ENCODE data around the gene ITGA7. TPM values are rescaled to one million over a fixed set of nuclear protein-coding genes. Genes with fewer than 3 reads are reported as not detected.

Gene ITGA7
- total RNA-seq, 1 donor from 2014 or later = 7.7 TPM

- DNase-seq (ENCODE audit: low read depth) = no peak
- TF ChIP-seq CTCF (conservative IDR thresholded peaks at IDR 0.05; ENCODE audit: low read depth, low read length) = no peak
- no peak overlapping the region for H3K4me3 ChIP-seq (ENCODE audit: low read depth, low read length)
These were observed 9.3 kb downstream of the ITGA7 start for GRCh38 chr12:55698241-55698955.

- no peak for DNase-seq (ENCODE audit: low read depth)
- no peak overlapping the region for H3K4me3 ChIP-seq (ENCODE audit: low read depth, low read length)
- no peak for TF ChIP-seq CTCF (conservative IDR thresholded peaks at IDR 0.05; ENCODE audit: low read depth, low read length)
These were observed 10.0 kb downstream of the ITGA7 start for GRCh38 chr12:55697686-55698085.

DNA sequence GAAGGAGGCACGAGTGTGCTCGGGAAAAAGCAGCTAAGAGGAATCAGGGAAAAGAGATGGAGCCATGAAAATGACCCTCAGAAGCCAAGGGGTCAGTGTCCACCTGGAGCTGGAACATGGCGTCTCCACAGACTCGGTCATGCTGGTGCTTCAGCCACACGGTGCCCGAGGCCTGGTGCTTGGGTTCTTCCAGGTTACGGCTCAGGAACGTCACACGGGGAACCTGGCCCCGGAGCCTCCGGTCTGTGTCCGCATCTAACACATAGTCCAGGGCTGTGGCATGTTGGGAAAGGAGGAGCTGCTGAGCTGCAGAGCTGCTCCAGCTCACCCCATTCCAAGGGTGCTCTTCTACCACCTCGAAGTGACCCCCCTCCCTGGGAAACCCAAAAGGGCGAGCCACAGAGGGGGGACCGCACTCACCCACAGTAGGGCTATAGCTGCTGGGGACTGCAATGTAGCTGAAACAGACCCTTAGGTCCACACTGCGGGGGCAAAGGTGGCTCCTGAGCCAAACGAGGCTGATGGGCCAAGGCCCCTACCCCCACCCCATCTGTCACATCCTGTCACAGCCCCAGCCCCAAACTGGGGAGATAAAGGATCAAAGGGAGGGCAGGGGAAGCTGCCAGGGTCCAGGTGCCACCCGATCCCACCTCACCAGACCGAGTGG lies 10.8 kb downstream of the ITGA7 start:
- no peak for DNase-seq (ENCODE audit: low read depth)
- no peak for TF ChIP-seq CTCF (conservative IDR thresholded peaks at IDR 0.05; ENCODE audit: low read depth, low read length)
- H3K4me3 ChIP-seq (ENCODE audit: low read depth, low read length) = no peak overlapping the region

- H3K4me3 ChIP-seq (ENCODE audit: low read depth, low read length) = no peak overlapping the region
- TF ChIP-seq CTCF (conservative IDR thresholded peaks at IDR 0.05; ENCODE audit: low read depth, low read length) = no peak
- no peak for DNase-seq (ENCODE audit: low read depth)
These were observed 11.6 kb downstream of the ITGA7 start for GRCh38 chr12:55696141-55696540.

DNA sequence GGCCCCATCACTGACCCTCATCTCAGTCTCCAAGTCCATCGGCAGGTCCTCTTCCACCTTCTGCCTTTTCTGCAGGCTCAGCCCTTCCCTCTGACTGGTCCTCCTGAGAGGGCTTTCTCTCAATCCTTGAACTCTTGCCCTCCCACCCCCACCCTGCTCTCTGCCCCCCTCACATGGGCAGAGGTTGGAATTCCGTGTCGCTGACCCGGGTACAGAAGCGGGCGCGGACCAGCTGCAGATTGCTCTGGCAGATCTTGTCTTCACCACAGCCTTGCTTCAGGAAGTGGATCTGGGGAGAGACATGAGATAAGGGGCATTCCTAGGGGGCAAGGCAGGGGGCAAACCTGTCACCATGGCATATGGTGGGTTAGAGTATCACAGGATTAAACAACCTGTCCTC lies 12.4 kb downstream of the ITGA7 start:
- DNase-seq (ENCODE audit: low read depth) = no peak
- no peak for TF ChIP-seq CTCF (conservative IDR thresholded peaks at IDR 0.05; ENCODE audit: low read depth, low read length)
- H3K4me3 ChIP-seq (ENCODE audit: low read depth, low read length) = no peak overlapping the region

- H3K4me3 ChIP-seq (ENCODE audit: low read depth, low read length) = no peak overlapping the region
- TF ChIP-seq CTCF (conservative IDR thresholded peaks at IDR 0.05; ENCODE audit: low read depth, low read length) = no peak
- DNase-seq (ENCODE audit: low read depth) = no peak
These were observed 13.1 kb downstream of the ITGA7 start for GRCh38 chr12:55694651-55695050.

GRCh38 chr12:55694188-55694515 lies 13.6 kb downstream of the ITGA7 start:
- no peak overlapping the region for H3K4me3 ChIP-seq (ENCODE audit: low read depth, low read length)
- no peak for DNase-seq (ENCODE audit: low read depth)
- no peak for TF ChIP-seq CTCF (conservative IDR thresholded peaks at IDR 0.05; ENCODE audit: low read depth, low read length)

All from epithelial cell of proximal tubule (primary cell).